GM13976 (cell line): ENCODE results near the gene AP1AR.
"Not testable (repeated sequence)": the region's sequence is repeated elsewhere in the genome, so short reads cannot be mapped to it uniquely, and the experiment has no call there.

ENCODE experiments used
- DNase-seq: peaks from one replicate; pipeline ENCODE4 v3.0.0; 2012; ENCODE audit warnings: low spot score
- CTCF ChIP-seq: IDR thresholded peaks from 2 replicates; pipeline ENCODE4 v1.5.1; 2012; ENCODE audit warnings: borderline replicate concordance, mild to moderate bottlenecking; ENCODE audit not compliant: insufficient read depth; ENCODE audit errors: extremely low read depth, missing control alignments, control extremely low read depth
- in situ Hi-C: fragments of 300-500 bp; cut with MboI; formaldehyde crosslinking; loops from one replicate; pipeline ENCODE4 v1.12.0; 2022; ENCODE audit warnings: low sequenced_read_pairs, mixed read lengths, inconsistent platforms; ENCODE audit not compliant: unreplicated experiment

The AP1AR gene

GRCh38 chr4:112296949-112297880 is 65.6 kb downstream of the AP1AR start, which contains the start of gene ALPK1:
Gene ALPK1, plus strand, starts transcription at chr4:112297369.
- in situ Hi-C loops: no loop called here
- DNase-seq: no peak

GRCh38 chr4:112299721-112300120 is 68.1 kb downstream of the AP1AR start:
- no peak for TF ChIP-seq CTCF
- in situ Hi-C loops: no loop called here
- no peak for DNase-seq

More at GRCh38 chr4:112296949-112297880, 65.6 kb downstream of the AP1AR start, which contains the start of gene ALPK1:
- no peak for TF ChIP-seq CTCF

- no peak for TF ChIP-seq CTCF
- in situ Hi-C loops: no loop called here
These were observed 71.0 kb downstream of the AP1AR start for GRCh38 chr4:112302320-112303274.

GRCh38 chr4:112305477-112305876 is 73.9 kb downstream of the AP1AR start:
- in situ Hi-C loops, DNase-seq: not testable (repeated sequence)

More at GRCh38 chr4:112302320-112303274, 71.0 kb downstream of the AP1AR start:
- no peak for DNase-seq

GRCh38 chr4:112309263-112309791 is 77.7 kb downstream of the AP1AR start:
- in situ Hi-C loops, DNase-seq: not testable (repeated sequence)

- TF ChIP-seq CTCF: no peak
- in situ Hi-C loops: no loop called here
- DNase-seq: no peak
These were observed 79.9 kb downstream of the AP1AR start for GRCh38 chr4:112311516-112311915.

GRCh38 chr4:112312610-112313239 is 81.1 kb downstream of the AP1AR start:
- in situ Hi-C loops: no loop called here
- peak; percentile 65 for DNase-seq
- TF ChIP-seq CTCF: no peak
